GM12891 (cell line): ENCODE data around the gene CASP8AP2.

Experiments used
- PAX5 ChIP-seq: IDR thresholded peaks from 2 replicates; pipeline ENCODE4 v1.6.1; 2011; ENCODE audit warnings: low read length, moderate library complexity, mild to moderate bottlenecking; ENCODE audit not compliant: insufficient read depth, severe bottlenecking
- POLR2A ChIP-seq: IDR thresholded peaks from 2 replicates; pipeline ENCODE4 v1.6.1; 2011; ENCODE audit warnings: low read depth, low read length, control low read depth
- POLR2AphosphoS5 ChIP-seq: IDR thresholded peaks from 2 replicates; pipeline ENCODE4 v1.6.1; 2011; ENCODE audit warnings: low read depth, low read length, control low read depth
- POU2F2 ChIP-seq: IDR thresholded peaks from 2 replicates; pipeline ENCODE4 v1.6.1; 2011; ENCODE audit warnings: low read depth, mild to moderate bottlenecking, control low read depth, low read length, moderate library complexity
- SPI1 ChIP-seq: IDR thresholded peaks from 2 replicates; pipeline ENCODE4 v1.6.1; 2011; ENCODE audit warnings: low read depth, low read length, control low read depth
- TAF1 ChIP-seq: IDR thresholded peaks from 2 replicates; pipeline ENCODE4 v1.6.1; 2011; ENCODE audit warnings: low read depth, low read length, control low read depth

DNA sequence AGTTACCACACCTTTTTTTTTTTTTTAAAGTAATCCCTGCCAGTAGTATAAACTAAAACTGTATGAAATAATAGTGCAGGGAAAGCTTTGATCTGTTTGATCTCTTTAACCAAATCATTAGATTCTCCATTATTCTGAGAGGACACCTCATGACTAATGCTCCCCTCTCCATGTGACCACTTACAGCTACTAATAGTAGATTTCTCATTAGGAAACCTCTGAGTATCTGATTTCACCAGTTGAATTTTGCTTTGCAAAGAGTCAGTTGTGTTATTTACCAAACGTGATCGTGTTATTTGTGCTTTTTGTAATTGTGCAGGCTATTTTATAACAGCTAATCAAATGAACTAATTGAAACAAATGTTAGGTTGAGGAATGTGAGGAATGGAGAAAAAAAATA is 12.5 kb downstream of the CASP8AP2 start:
- TF ChIP-seq POLR2A, result no peak
- TF ChIP-seq POLR2AphosphoS5, result no peak
- no peak for TF ChIP-seq TAF1
- no peak for TF ChIP-seq POU2F2
- no peak for TF ChIP-seq PAX5
- TF ChIP-seq SPI1, result no peak
